Psoas muscle (tissue), 8 donors: Measurements from ENCODE around the gene PI4KA. TPM values are rescaled to one million over a fixed set of nuclear protein-coding genes. Genes with fewer than 3 reads are reported as not detected.

ENCODE experiments used
- ATAC-seq, 4 donors: fragments of 200-7000 bp; cut with Tn5 transposase; one replicate each; pipeline ENCODE4 v1.9.1; 2020; ENCODE audit warnings: moderate library complexity in 3 of 4, mild to moderate bottlenecking in 2 of 4
- DNase-seq, 2 donors: peaks; one replicate each; pipeline ENCODE4 v3.0.0-alpha.2; 2020
- H3K27ac ChIP-seq: fragments of 200-600 bp; one replicate; pipeline ENCODE4 v1.8.0; 2022
- H3K27me3 ChIP-seq, 3 donors: fragments of 200-600 bp in 1 of 3; one replicate each; pipeline versions ENCODE4 v1.6.1 to v1.8.0; 2013 to 2022; ENCODE audit warnings: low read length in 2 of 3, mild to moderate bottlenecking in 2 of 3, moderate library complexity in 1 of 3; ENCODE audit not compliant: insufficient read depth in 3 of 3
- H3K36me3 ChIP-seq, 2 donors: fragments of 200-600 bp in 1 of 2; one replicate each; pipeline versions ENCODE4 v1.6.1 to v1.8.0; 2013 to 2022; ENCODE audit warnings: low read depth in 1 of 2, mild to moderate bottlenecking in 1 of 2, moderate library complexity in 1 of 2; ENCODE audit not compliant: insufficient read depth in 1 of 2
- H3K4me1 ChIP-seq: fragments of 200-600 bp; one replicate; pipeline ENCODE4 v1.8.0; 2022
- H3K4me3 ChIP-seq: fragments of 200-600 bp; one replicate; pipeline ENCODE4 v1.8.0; 2022; ENCODE audit warnings: mild to moderate bottlenecking
- H3K9me3 ChIP-seq: fragments of 200-600 bp; one replicate; pipeline ENCODE4 v1.8.0; 2022
- WGBS, 3 donors: extraction: QIAGEN DNeasy Blood & Tissue Kit; methylation state at CpG; one replicate each; pipeline versions ENCODE4 v1.1.6 to v1.1.7; 2013; 5-methylcytosine and 5-hydroxymethylcytosine counted together
- intact Hi-C, 2 donors: fragments of 100-400 bp; cut with DNase I; formaldehyde crosslinking; loops; one replicate each; pipeline versions ENCODE4 v1.11.0 to v1.14.2; 2022
- polyA plus RNA-seq, 3 donors: library from polyadenylated mRNA; stranded (reverse); fragments of 200-250 nt; gene quantifications; one replicate each; pipeline ENCODE4 v1.2.3, GENCODE V29; 2013
- total RNA-seq, 4 donors: library from RNA; stranded (reverse); fragmentation: NEBNext Ultra II Directional in 2 of 4; extraction: Animal tissue kit (Norgen Biotek cat#: 25700) in 2 of 4; gene quantifications; one replicate each; pipeline versions ENCODE4 v1.2.1 to v1.2.4, GENCODE V29; 2021 to 2023
- TF ChIP-seq, protein P1 (sequence below): fragments of 200-600 bp; IDR thresholded peaks from one replicate; pipeline ENCODE4 v1.8.0; 2022; ENCODE audit warnings: antibody characterized with exemption
- donor health status: healthy with polysubstance abuse.
- donor health status: DM: no; HTN: no; CAD: no; lungs with moderate emphysema.
- donor health status: Bipolar disorder and iron deficiency.
- donor health status: healthy.
- donor health status: DM: yes; HTN: yes; CAD: no.
- donor health status: DM: no; HTN: no; CAD: no.
- donor health status: DM: no; HTN: no; CAD: no.
- donor health status: DM: yes; HTN: yes; CAD: no.

Gene PI4KA
- total and polyA plus RNA-seq, 7 donors, result 22.7 to 52.6 (median 41.0) TPM

DNA sequence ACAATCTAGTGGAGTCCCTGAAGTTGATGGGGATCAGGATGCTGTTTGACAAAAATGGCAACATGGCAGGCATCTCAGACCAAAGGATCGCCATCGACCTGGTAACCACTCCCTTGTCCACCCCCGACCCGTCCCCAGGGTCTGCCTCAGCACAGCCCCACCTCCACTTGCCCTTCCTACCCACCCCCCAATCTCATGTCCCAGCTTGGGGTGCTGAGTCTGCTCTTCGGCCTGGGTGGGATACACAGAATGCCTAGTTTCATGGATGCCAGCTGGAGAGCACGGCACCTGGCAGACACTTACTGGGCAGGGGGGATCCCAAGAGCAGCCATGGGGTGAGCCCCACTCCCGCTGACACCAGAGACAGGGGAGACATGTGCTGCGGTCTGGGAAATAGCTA, 72.6 kb downstream of the PI4KA start:
- Histone ChIP-seq H3K27ac (no peak overlapping the region), H3K4me3 (no peak overlapping the region), H3K27me3 (no peaks in the 10 kb centered on the region), H3K4me1 (no peaks in the 10 kb centered on the region), H3K36me3 (peaks cover 2 to 54% of the 10 kb centered on the region in 2 donors), H3K9me3 (no peaks in the 10 kb centered on the region)
- intact Hi-C loops, result no loop called here
- TF ChIP-seq, protein P1, sequence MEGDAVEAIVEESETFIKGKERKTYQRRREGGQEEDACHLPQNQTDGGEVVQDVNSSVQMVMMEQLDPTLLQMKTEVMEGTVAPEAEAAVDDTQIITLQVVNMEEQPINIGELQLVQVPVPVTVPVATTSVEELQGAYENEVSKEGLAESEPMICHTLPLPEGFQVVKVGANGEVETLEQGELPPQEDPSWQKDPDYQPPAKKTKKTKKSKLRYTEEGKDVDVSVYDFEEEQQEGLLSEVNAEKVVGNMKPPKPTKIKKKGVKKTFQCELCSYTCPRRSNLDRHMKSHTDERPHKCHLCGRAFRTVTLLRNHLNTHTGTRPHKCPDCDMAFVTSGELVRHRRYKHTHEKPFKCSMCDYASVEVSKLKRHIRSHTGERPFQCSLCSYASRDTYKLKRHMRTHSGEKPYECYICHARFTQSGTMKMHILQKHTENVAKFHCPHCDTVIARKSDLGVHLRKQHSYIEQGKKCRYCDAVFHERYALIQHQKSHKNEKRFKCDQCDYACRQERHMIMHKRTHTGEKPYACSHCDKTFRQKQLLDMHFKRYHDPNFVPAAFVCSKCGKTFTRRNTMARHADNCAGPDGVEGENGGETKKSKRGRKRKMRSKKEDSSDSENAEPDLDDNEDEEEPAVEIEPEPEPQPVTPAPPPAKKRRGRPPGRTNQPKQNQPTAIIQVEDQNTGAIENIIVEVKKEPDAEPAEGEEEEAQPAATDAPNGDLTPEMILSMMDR, result no peak
- DNase-seq (no peak), ATAC-seq (no peak)
- WGBS, 3 donors, result 83 to 86% (median 86%) methylated on average over 8 of the region's 8 CpGs

DNA sequence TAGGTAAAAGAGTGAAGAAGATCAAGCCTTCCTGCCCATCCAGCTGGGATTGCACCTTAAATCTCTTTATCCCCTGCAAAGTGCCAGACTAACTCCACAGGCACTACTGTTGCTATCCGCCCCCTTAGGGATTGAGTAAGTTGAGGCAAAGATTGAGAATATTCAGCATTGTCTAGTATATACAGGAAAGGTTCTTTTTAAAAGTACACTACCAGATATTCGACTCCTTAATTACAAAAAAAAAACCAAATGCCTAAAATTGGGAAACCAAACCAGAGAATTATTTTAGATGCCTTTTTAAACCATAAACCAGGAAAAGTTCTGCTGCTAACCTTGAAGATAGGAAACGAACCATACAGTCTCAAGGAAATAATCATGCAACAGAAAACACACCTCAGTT, 73.2 kb downstream of the PI4KA start:
- no peak overlapping the region for H3K4me3 ChIP-seq
- intact Hi-C loops, result no loop called here
- no peaks in the 10 kb centered on the region for H3K4me1 ChIP-seq
- no peaks in the 10 kb centered on the region for H3K9me3 ChIP-seq
- H3K27me3 ChIP-seq, result no peaks in the 10 kb centered on the region
- H3K36me3 ChIP-seq, result peaks cover 2 to 50% of the 10 kb centered on the region in 2 donors
- 94 to 97% (median 94%) methylated on average over 3 of the region's 3 CpGs for WGBS, 3 donors
- no peak overlapping the region for H3K27ac ChIP-seq
- TF ChIP-seq, protein P1, result no peak
- ATAC-seq (no peak), DNase-seq (no peak)

DNA sequence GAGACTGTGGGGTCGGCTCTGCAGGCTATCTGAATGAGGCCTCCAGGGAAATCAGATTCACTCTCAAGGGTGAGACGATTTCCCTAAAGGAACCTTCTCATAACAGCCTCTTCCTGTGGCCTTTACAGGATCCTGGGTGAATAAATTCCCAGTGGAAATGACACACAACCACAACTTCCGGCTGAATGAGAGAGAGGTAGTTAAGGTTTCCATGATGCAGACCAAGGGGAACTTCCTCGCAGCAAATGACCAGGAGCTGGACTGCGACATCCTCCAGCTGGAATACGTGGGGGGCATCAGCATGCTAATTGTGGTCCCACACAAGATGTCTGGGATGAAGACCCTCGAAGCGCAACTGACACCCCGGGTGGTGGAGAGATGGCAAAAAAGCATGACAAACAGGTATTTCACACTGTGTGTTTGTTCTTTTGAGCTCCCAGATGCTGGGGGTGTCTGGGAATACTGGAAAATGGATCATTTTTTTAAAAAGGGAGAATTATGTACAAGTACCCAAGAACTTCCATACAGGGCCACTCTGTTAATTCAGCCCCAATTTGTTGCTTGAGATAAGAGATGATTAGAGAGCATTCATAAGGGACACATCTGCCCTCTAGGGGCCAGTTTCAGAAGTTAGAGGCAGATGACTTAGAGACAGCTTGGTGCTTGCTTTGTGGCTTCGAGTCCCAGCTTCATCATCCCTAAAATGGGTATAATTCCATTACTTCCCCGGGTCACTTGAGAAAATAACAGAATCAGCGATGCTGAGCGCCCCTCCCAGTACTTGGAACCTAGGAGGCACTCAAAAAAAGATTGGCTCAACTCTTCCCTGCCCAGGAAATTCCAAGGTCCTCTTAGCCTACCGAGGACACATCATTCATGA, 74.5 kb downstream of the PI4KA start:
- Histone ChIP-seq H3K9me3 (no peaks in the 10 kb centered on the region), H3K36me3 (peaks cover 2 to 51% of the 10 kb centered on the region in 2 donors), H3K27me3 (no peaks in the 10 kb centered on the region), H3K4me3 (no peak overlapping the region), H3K27ac (no peak overlapping the region), H3K4me1 (no peaks in the 10 kb centered on the region)
- DNase-seq, result no peak
- TF ChIP-seq, protein P1, result peak; percentile 57
- WGBS, 3 donors, result 72 to 76% (median 74%) methylated on average over 14 of the region's 14 CpGs
- peak; percentile 39 to 72 (median 52) for ATAC-seq
- intact Hi-C loops, result no loop called here

DNA sequence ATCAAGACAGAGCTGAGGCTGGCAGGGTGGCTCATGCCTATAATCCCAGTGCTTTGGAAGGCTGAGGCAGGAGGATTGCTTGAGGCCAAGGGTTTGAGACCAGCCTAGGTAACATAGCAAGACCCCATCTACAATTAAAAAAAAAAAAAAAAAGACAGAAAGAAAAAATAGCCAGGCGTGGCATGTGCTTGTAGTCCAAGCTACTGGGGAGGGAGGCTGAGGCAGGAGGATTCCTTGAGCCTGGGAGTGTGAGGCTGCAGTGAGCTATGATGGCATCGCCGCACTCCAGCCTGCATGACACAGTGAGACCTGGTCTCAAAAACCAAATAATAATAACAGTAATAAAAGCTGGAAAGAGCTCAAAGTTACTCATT, 75.3 kb downstream of the PI4KA start:
- ATAC-seq (no peak), DNase-seq (no peak)
- H3K36me3 ChIP-seq, result peaks cover 2 to 47% of the 10 kb centered on the region in 2 donors
- no peaks in the 10 kb centered on the region for H3K4me1 ChIP-seq
- H3K4me3 ChIP-seq, result no peak overlapping the region
- H3K27me3 ChIP-seq, result no peaks in the 10 kb centered on the region
- no peaks in the 10 kb centered on the region for H3K9me3 ChIP-seq
- TF ChIP-seq, protein P1, result no peak
- 97 to 100% (median 98%) methylated on average over 3 of the region's 3 CpGs for WGBS, 3 donors
- H3K27ac ChIP-seq, result no peak overlapping the region
- intact Hi-C loops, result no loop called here
